HL-60 (cell line): ENCODE results near the gene DBF4B.

Experiments
- CTCF ChIP-seq: IDR thresholded peaks from one replicate; pipeline ENCODE4 v1.5.1; 2011; ENCODE audit warnings: low read length, control low read depth, inconsistent platforms; ENCODE audit not compliant: insufficient read depth
- GABPA ChIP-seq: IDR thresholded peaks from 2 replicates; pipeline ENCODE4 v1.6.1; 2012; ENCODE audit warnings: low read depth
- POLR2AphosphoS5 ChIP-seq: IDR thresholded peaks from 2 replicates; pipeline ENCODE4 v1.6.1; 2012; ENCODE audit warnings: low read depth

GRCh38 chr17:44770166-44770925, 61.9 kb downstream of the DBF4B start:
- TF ChIP-seq CTCF (no peak), GABPA (no peak), POLR2AphosphoS5 (no peak)
